Heart left ventricle (tissue), 16 donors: ENCODE data around the gene USP40. TPM values are rescaled to one million over a fixed set of nuclear protein-coding genes. Genes with fewer than 3 reads are reported as not detected.

Source experiments
- ATAC-seq, 4 donors: fragments of 200-7000 bp; cut with Tn5 transposase; one replicate each; pipeline ENCODE4 v1.9.1; 2020 to 2022; ENCODE audit warnings: moderate library complexity in 4 of 4, mild to moderate bottlenecking in 3 of 4, moderate number of reproducible peaks in 1 of 4
- DNase-seq, 5 donors: peaks; one replicate each; pipeline ENCODE4 v3.0.0-alpha.2; 2020
- H3K27ac ChIP-seq, 12 donors: fragments of 200-600 bp; sonication (generic) in 4 of 12; one replicate each; pipeline versions ENCODE4 v1.5.0 to v1.8.0; 2016 to 2022; ENCODE audit warnings: mild to moderate bottlenecking in 2 of 12
- H3K27me3 ChIP-seq, 9 donors: fragments of 200-600 bp; sonication (generic) in 2 of 9; one replicate each; pipeline versions ENCODE4 v1.5.1 to v1.8.0; 2016 to 2022; ENCODE audit warnings: mild to moderate bottlenecking in 3 of 9
- H3K36me3 ChIP-seq, 9 donors: fragments of 200-600 bp; sonication (generic) in 2 of 9; one replicate each; pipeline versions ENCODE4 v1.5.0 to v1.8.0; 2018 to 2022; ENCODE audit warnings: mild to moderate bottlenecking in 2 of 9
- H3K4me1 ChIP-seq, 12 donors: fragments of 200-600 bp; sonication (generic) in 4 of 12; one replicate each; pipeline versions ENCODE4 v1.5.0 to v1.8.0; 2016 to 2022; ENCODE audit warnings: mild to moderate bottlenecking in 3 of 12
- H3K4me3 ChIP-seq, 12 donors: fragments of 200-600 bp; sonication (generic) in 4 of 12; one replicate each; pipeline versions ENCODE4 v1.5.0 to v1.8.0; 2017 to 2022; ENCODE audit warnings: mild to moderate bottlenecking in 9 of 12, moderate library complexity in 4 of 12
- H3K9me3 ChIP-seq, 12 donors: fragments of 200-600 bp; sonication (generic) in 4 of 12; one replicate each; pipeline versions ENCODE4 v1.5.0 to v1.8.0; 2016 to 2022; ENCODE audit warnings: mild to moderate bottlenecking in 1 of 12
- CTCF ChIP-seq, 12 donors: fragments of 200-600 bp; sonication (generic) in 4 of 12; IDR thresholded peaks; one replicate each; pipeline versions ENCODE4 v1.5.0 to v1.8.0; 2018 to 2022; ENCODE audit warnings: antibody characterized with exemption in 12 of 12, mild to moderate bottlenecking in 5 of 12
- POLR2A ChIP-seq, 2 donors: fragments of 450-650 bp; IDR thresholded peaks; one replicate each; pipeline ENCODE4 v1.6.1; 2017; ENCODE audit warnings: antibody characterized with exemption in 2 of 2, mild to moderate bottlenecking in 2 of 2, moderate library complexity in 2 of 2
- WGBS, 4 donors: extraction: QIAGEN DNeasy Blood & Tissue Kit in 2 of 4; methylation state at CpG; one replicate each; pipeline versions ENCODE4 v1.1.5 to v1.1.7; 2013 to 2018; 5-methylcytosine and 5-hydroxymethylcytosine counted together
- intact Hi-C, 10 donors: fragments of 100-400 bp; cut with DNase I; formaldehyde crosslinking; loops; one replicate each; pipeline versions ENCODE4 v1.11.1 to v1.14.2; 2022
- polyA plus RNA-seq, 2 donors: library from polyadenylated mRNA; stranded (reverse); fragments of 200-250 nt; gene quantifications; one replicate each; pipeline ENCODE4 v1.2.3, GENCODE V29; 2013
- total RNA-seq, 9 donors: library from RNA; depleted of rRNA in 2 of 9; stranded (reverse); fragments of >200 nt in 2 of 9; fragmentation: NEBNext Ultra II Directional in 3 of 9; extraction: Animal tissue kit (Norgen Biotek cat#: 25700) in 3 of 9; gene quantifications; one replicate each; pipeline versions ENCODE4 v1.1.0 to v1.2.4, GENCODE V29; 2016 to 2023
- donor health status: ischemic (EF 13 %, LVEDD 7.1; RV severe dilation, severe dysfunction).
- donor health status: healthy with polysubstance abuse.
- donor health status: DM: no; HTN: yes; CAD: no.
- donor health status: DM: no; HTN: no; CAD: no.
- donor health status: ischemic (EF 25% LVEDD 6.9; RV normal size, moderate dysfunction).
- donor health status: ischemic (EF 25% LVEDD 5.7; RV mildly dilated, moderate dysfunction).
- donor health status: healthy.
- donor health status: DM: yes; HTN: yes; CAD: no.
- donor health status: ischemic (EF 35%, LVEDD 5.7; RV mildly dilated, moderate dysfunction).
- donor health status: nonischemic (EF 11% LVEDD 7.7; RV severe dilation, severe dysfunction).
- donor health status: DM: yes; HTN: yes; CAD: no.
- donor health status: PGD.
- donor health status: ischemic (EF 29% LVEDD 5.4; RV normal size, mild dysfunction).
- donor health status: nonischemic (EF 23%, LVEDD 6.1; RV moderate dilation, normal function).

The USP40 gene
- total and polyA plus RNA-seq, 11 donors: 11.1 to 21.8 (median 18.2) TPM

- no peaks in the 10 kb centered on the region for H3K27me3 ChIP-seq
- ATAC-seq (no peak), DNase-seq (no peak)
- H3K4me1 ChIP-seq: peaks cover 0 to 16% (median 0%) of the 10 kb centered on the region in 12 donors
- peaks cover 0 to 29% (median 14%) of the 10 kb centered on the region in 12 donors for H3K9me3 ChIP-seq
- 95 to 100% (median 98%) methylated on average over 1 of the region's 1 CpG for WGBS, 4 donors
- no peak overlapping the region for H3K4me3 ChIP-seq
- TF ChIP-seq POLR2A (IDR thresholded peaks at IDR 0.05) (no peak), CTCF (IDR thresholded peaks at IDR 0.05) (no peak)
- H3K36me3 ChIP-seq: peaks cover 0 to 84% (median 36%) of the 10 kb centered on the region in 9 donors
- H3K27ac ChIP-seq: no peak overlapping the region
- intact Hi-C loops: no loop called here
Measured at GRCh38 chr2:233503481-233503880, 63.1 kb downstream of the USP40 start.

- Histone ChIP-seq H3K27me3 (no peaks in the 10 kb centered on the region), H3K36me3 (peaks cover 0 to 86% (median 50%) of the 10 kb centered on the region in 9 donors), H3K4me1 (peaks cover 0 to 16% (median 0%) of the 10 kb centered on the region in 12 donors), H3K4me3 (no peak overlapping the region), H3K27ac (no peak overlapping the region), H3K9me3 (peaks cover 0 to 29% (median 14%) of the 10 kb centered on the region in 12 donors)
- TF ChIP-seq CTCF (IDR thresholded peaks at IDR 0.05) (no peak), POLR2A (IDR thresholded peaks at IDR 0.05) (no peak)
- WGBS, 4 donors: 75 to 79% (median 76%) methylated on average over 3 of the region's 3 CpGs
- intact Hi-C loops: no loop called here
- ATAC-seq: peak in 3 of 4 donors; percentile 39 to 67 (median 50)
- DNase-seq: no peak
Measured at GRCh38 chr2:233501198-233502076, 65.1 kb downstream of the USP40 start.

GRCh38 chr2:233499928-233500327, 66.7 kb downstream of the USP40 start:
- peaks cover 0 to 88% (median 56%) of the 10 kb centered on the region in 9 donors for H3K36me3 ChIP-seq
- ATAC-seq: no peak
- H3K4me1 ChIP-seq: peaks cover 0 to 14% (median 0%) of the 10 kb centered on the region in 12 donors
- H3K9me3 ChIP-seq: peaks cover 0 to 25% (median 14%) of the 10 kb centered on the region in 12 donors
- H3K4me3 ChIP-seq: no peak overlapping the region
- 79 to 90% (median 82%) methylated on average over 2 of the region's 2 CpGs for WGBS, 4 donors
- no peak for TF ChIP-seq POLR2A (IDR thresholded peaks at IDR 0.05)
- H3K27ac ChIP-seq: no peak overlapping the region
- no peak for DNase-seq
- no peaks in the 10 kb centered on the region for H3K27me3 ChIP-seq
- intact Hi-C loops: no loop called here

- H3K27me3 ChIP-seq: no peaks in the 10 kb centered on the region
- TF ChIP-seq POLR2A (IDR thresholded peaks at IDR 0.05) (no peak), CTCF (IDR thresholded peaks at IDR 0.05) (no peak)
- intact Hi-C loops: no loop called here
- 93 to 99% (median 96%) methylated on average over 2 of the region's 2 CpGs for WGBS, 4 donors
- ATAC-seq: no peak
- peaks cover 0 to 9% (median 3%) of the 10 kb centered on the region in 12 donors for H3K9me3 ChIP-seq
- H3K27ac ChIP-seq: no peak overlapping the region
- H3K4me3 ChIP-seq: no peak overlapping the region
- peaks cover 0 to 89% (median 58%) of the 10 kb centered on the region in 9 donors for H3K36me3 ChIP-seq
- H3K4me1 ChIP-seq: peaks cover 0 to 8% (median 0%) of the 10 kb centered on the region in 12 donors
- DNase-seq: no peak
Measured at GRCh38 chr2:233498126-233498525, 68.5 kb downstream of the USP40 start.
